Measurements from ENCODE around the gene CFAP73. TPM values are rescaled to one million over a fixed set of nuclear protein-coding genes. Genes with fewer than 3 reads are reported as not detected.

Gene CFAP73
- under 1 TPM in 1 of 2 donors, not detected in 1; 0.81 TPM for total RNA-seq
- 1.2 TPM for polyA plus RNA-seq (ENCODE audit: insufficient read depth, low read depth, low replicate concordance)
- long read RNA-seq, donor 1 = 0 reads
- long read RNA-seq, donor 2 = 0 reads

GRCh38 chr12:113149361-113150150 is at the start of gene CFAP73:
TSS of gene CFAP73 (plus strand) at chr12:113149724. CDS start at chr12:113149858, 134 bp downstream.
- Histone ChIP-seq H3K4me1 (no peaks in the 10 kb centered on the region), H3K4me3 (peak within 1 kb of the TSS in 1 of 2 donors; percentile 3), H3K9me3 (no peaks in the 10 kb centered on the region), H3K27me3 (no peaks in the 10 kb centered on the region), H3K36me3 (ENCODE audit: low read depth, missing control alignments) (no peaks in the 10 kb centered on the region), H3K27ac (no peak within 1 kb of the TSS)
- DNase-seq = peak; percentile 90
- TF ChIP-seq POLR2A (IDR thresholded peaks at IDR 0.05) (no peak), CTCF (IDR thresholded peaks at IDR 0.05) (no peak)
- WGBS, 2 donors = 21 to 46% methylated on average over 11 to 22 of the region's 22 CpGs
- intact Hi-C loops (cut with DNase I; ENCODE audit: low total_unique reads) = loop anchor here (10.0 kb wide), 1 partner anchor 95 kb away; the partner anchor contains the start of gene DTX1

GRCh38 chr12:113099764-113100163 is 49.8 kb upstream of the CFAP73 start:
- intact Hi-C loops (cut with DNase I; ENCODE audit: low total_unique reads) = loop anchor here (5.0 kb wide), 1 partner anchor 47 kb away; no protein-coding TSS in a partner anchor

GRCh38 chr12:113101751-113102150 is 47.8 kb upstream of the CFAP73 start:
- no peak for DNase-seq
- H3K27me3 ChIP-seq = no peaks in the 10 kb centered on the region
- no peaks in the 10 kb centered on the region for H3K9me3 ChIP-seq
- WGBS, 2 donors = 77 to 78% methylated on average over 8 to 10 of the region's 10 CpGs
- H3K27ac ChIP-seq = no peak overlapping the region
- no peak overlapping the region for H3K4me3 ChIP-seq
- intact Hi-C loops (cut with DNase I; ENCODE audit: low total_unique reads) = no loop called here
- TF ChIP-seq CTCF (IDR thresholded peaks at IDR 0.05) (no peak), POLR2A (IDR thresholded peaks at IDR 0.05) (no peak)
- H3K36me3 ChIP-seq (ENCODE audit: low read depth, missing control alignments) = no peaks in the 10 kb centered on the region
- peaks cover 4% of the 10 kb centered on the region for H3K4me1 ChIP-seq

More at GRCh38 chr12:113099764-113100163, 49.8 kb upstream of the CFAP73 start:
- TF ChIP-seq POLR2A (IDR thresholded peaks at IDR 0.05) (no peak), CTCF (IDR thresholded peaks at IDR 0.05) (no peak)
- H3K27me3 ChIP-seq = no peaks in the 10 kb centered on the region
- H3K4me3 ChIP-seq = no peak overlapping the region
- WGBS, 2 donors = 42 to 67% methylated on average over 2 to 12 of the region's 12 CpGs
- H3K9me3 ChIP-seq = no peaks in the 10 kb centered on the region
- no peak for DNase-seq
- no peak overlapping the region for H3K27ac ChIP-seq
- H3K4me1 ChIP-seq = peaks cover 4% of the 10 kb centered on the region
- no peaks in the 10 kb centered on the region for H3K36me3 ChIP-seq (ENCODE audit: low read depth, missing control alignments)

GRCh38 chr12:113102811-113103210 is 46.7 kb upstream of the CFAP73 start:
- Histone ChIP-seq H3K36me3 (ENCODE audit: low read depth, missing control alignments) (no peaks in the 10 kb centered on the region), H3K27ac (no peak overlapping the region), H3K4me1 (peaks cover 3% of the 10 kb centered on the region), H3K4me3 (no peak overlapping the region), H3K9me3 (no peaks in the 10 kb centered on the region), H3K27me3 (no peaks in the 10 kb centered on the region)
- DNase-seq = no peak
- no peak for TF ChIP-seq POLR2A (IDR thresholded peaks at IDR 0.05)
- no peak for TF ChIP-seq CTCF (IDR thresholded peaks at IDR 0.05)
- intact Hi-C loops (cut with DNase I; ENCODE audit: low total_unique reads) = no loop called here
- 81% methylated on average over 5 of the region's 5 CpGs for WGBS, 2 donors
